IMR-90 (cell line): ENCODE data around the gene CCDC87. TPM values are rescaled to one million over a fixed set of nuclear protein-coding genes. Genes with fewer than 3 reads are reported as not detected.
A peak's percentile ranks its signal among the peaks of the same experiment; 100 is the strongest.

Experiments
- ATAC-seq: fragments of 200-7000 bp; cut with Tn5 transposase; 2 replicates; pipeline ENCODE4 v1.9.1; 2020; ENCODE audit warnings: low read depth, mild to moderate bottlenecking, moderate library complexity
- BruUV-seq: library from RNA; stranded (reverse); fragments of 400-500 nt; replicated peaks from 2 replicates; lab custom pipeline; 2021; lab: Mats Ljungman, UMichigan
- CTCF ChIA-PET: fragments of 300-600 bp; formaldehyde crosslinking; extraction: SDS; loops from one replicate; lab custom pipeline; 2021; ENCODE audit warnings: antibody characterized with exemption; lab: Yijun Ruan, JAX
- POLR2A ChIA-PET: fragments of 300-600 bp; sonication (Branson Sonifier 250); formaldehyde crosslinking; loops from one replicate; lab custom pipeline; 2022; ENCODE audit warnings: antibody characterized with exemption; ENCODE audit not compliant: unreplicated experiment; lab: Charles Lee
- DNase-seq: peaks from one replicate; pipeline ENCODE4 v3.0.0; 2013
- H2AFZ ChIP-seq: replicated peaks from 2 replicates; pipeline ENCODE3; 2013; ENCODE audit warnings: low read length, mild to moderate bottlenecking; ENCODE audit not compliant: poor library complexity
- H2AK5ac ChIP-seq: 2 replicates; pipeline ENCODE4 v1.6.1; 2013; ENCODE audit warnings: low read depth, low read length, inconsistent platforms
- H2AK9ac ChIP-seq: replicated peaks from 2 replicates; pipeline ENCODE3; 2013; ENCODE audit warnings: mild to moderate bottlenecking, low read depth, low read length, moderate library complexity; ENCODE audit not compliant: poor library complexity
- H2BK120ac ChIP-seq: 2 replicates; pipeline ENCODE4 v1.6.1; 2013; ENCODE audit warnings: low read depth, low read length, inconsistent platforms
- H2BK15ac ChIP-seq: 3 replicates; pipeline ENCODE4 v1.6.1; 2013; ENCODE audit warnings: low read depth, low read length, inconsistent platforms
- H2BK20ac ChIP-seq: 2 replicates; pipeline ENCODE4 v1.6.1; 2013; ENCODE audit warnings: low read depth, mild to moderate bottlenecking, inconsistent platforms, low read length, moderate library complexity
- H2BK5ac ChIP-seq: 2 replicates; pipeline ENCODE4 v1.6.1; 2013; ENCODE audit warnings: mild to moderate bottlenecking, low read depth, low read length, inconsistent platforms; ENCODE audit not compliant: poor library complexity, severe bottlenecking
- H3K14ac ChIP-seq: replicated peaks from 2 replicates; pipeline ENCODE4 v1.6.1; 2013; ENCODE audit warnings: low read depth, low read length, inconsistent platforms
- H3K18ac ChIP-seq: 2 replicates; pipeline ENCODE4 v1.6.1; 2013; ENCODE audit warnings: low read depth, low read length, control low read depth
- H3K23ac ChIP-seq: 2 replicates; pipeline ENCODE4 v1.6.1; 2013; ENCODE audit warnings: low read depth, low read length, inconsistent platforms
- H3K27ac ChIP-seq: 2 replicates; pipeline ENCODE4 v1.5.1; 2013; ENCODE audit warnings: mild to moderate bottlenecking, control low read depth, low read length; ENCODE audit not compliant: insufficient read depth
- H3K27me3 ChIP-seq: 2 replicates; pipeline ENCODE4 v1.6.1; 2013; ENCODE audit warnings: low read length; ENCODE audit not compliant: control insufficient read depth, insufficient read depth
- H3K36me3 ChIP-seq: 2 replicates; pipeline ENCODE4 v1.6.1; 2013; ENCODE audit warnings: low read length, mixed read lengths; ENCODE audit not compliant: control insufficient read depth, insufficient read depth
- H3K4ac ChIP-seq: 2 replicates; pipeline ENCODE4 v1.6.1; 2013; ENCODE audit warnings: low read depth, low read length, inconsistent platforms
- H3K4me1 ChIP-seq: 2 replicates; pipeline ENCODE4 v1.6.1; 2013; ENCODE audit warnings: low read length, mixed read lengths; ENCODE audit not compliant: control insufficient read depth, insufficient read depth
- H3K4me2 ChIP-seq: 2 replicates; pipeline ENCODE4 v1.6.1; 2013; ENCODE audit warnings: low read depth, mild to moderate bottlenecking, control low read depth, low read length, moderate library complexity
- H3K4me3 ChIP-seq: 2 replicates; pipeline ENCODE4 v1.5.1; 2013; ENCODE audit warnings: low read depth, mild to moderate bottlenecking, control low read depth, low read length, moderate library complexity; ENCODE audit not compliant: insufficient read depth
- H3K56ac ChIP-seq: 2 replicates; pipeline ENCODE4 v1.6.1; 2013; ENCODE audit warnings: low read length, inconsistent platforms; ENCODE audit not compliant: insufficient read depth; ENCODE audit errors: extremely low read depth
- H3K79me1 ChIP-seq, 2 experiments: 2 replicates each; pipeline ENCODE4 v1.6.1; 2013; ENCODE audit warnings: low read length in 2 of 2, inconsistent platforms in 1 of 2, low read depth in 1 of 2
- H3K9ac ChIP-seq: 2 replicates; pipeline ENCODE4 v1.6.1; 2013; ENCODE audit warnings: low read depth, low read length, control low read depth
- H3K9me1 ChIP-seq: 2 replicates; pipeline ENCODE4 v1.6.1; 2013; ENCODE audit warnings: low read length, inconsistent platforms; ENCODE audit not compliant: insufficient read depth
- H3K9me3 ChIP-seq: 2 replicates; pipeline ENCODE4 v1.6.1; 2013; ENCODE audit warnings: low read length; ENCODE audit not compliant: control insufficient read depth, insufficient read depth
- H4K20me1 ChIP-seq: 2 replicates; pipeline ENCODE4 v1.6.1; 2013; ENCODE audit warnings: low read length, inconsistent platforms; ENCODE audit not compliant: insufficient read depth
- H4K5ac ChIP-seq: 2 replicates; pipeline ENCODE4 v1.6.1; 2013; ENCODE audit warnings: mild to moderate bottlenecking, low read depth, low read length, control low read depth
- H4K8ac ChIP-seq, 2 experiments: 2 replicates each; pipeline ENCODE4 v1.6.1; 2013; ENCODE audit warnings: low read depth in 2 of 2, low read length in 2 of 2, control low read depth in 1 of 2, inconsistent platforms in 1 of 2
- H4K91ac ChIP-seq: 2 replicates; pipeline ENCODE4 v1.6.1; 2013; ENCODE audit warnings: low read depth, low read length, inconsistent platforms; ENCODE audit not compliant: insufficient read depth
- CEBPB ChIP-seq: IDR thresholded peaks from 2 replicates; pipeline ENCODE4 v1.6.1; 2012; ENCODE audit warnings: low read depth, low read length, improper control_type of control experiment
- NFE2L2 ChIP-seq: fragments of 150-350 bp; IDR thresholded peaks from 2 replicates; pipeline ENCODE4 v1.6.1; 2016; ENCODE audit warnings: low read depth, mild to moderate bottlenecking, low read length
- RAD21 ChIP-seq: IDR thresholded peaks from 2 replicates; pipeline ENCODE4 v1.6.1; 2012; ENCODE audit warnings: low read length, improper control_type of control experiment
- RFX5 ChIP-seq: IDR thresholded peaks from 2 replicates; pipeline ENCODE4 v1.8.0; 2012; ENCODE audit warnings: low read depth, mild to moderate bottlenecking, low read length, moderate library complexity
- SMC3 ChIP-seq: fragments of 150-350 bp; IDR thresholded peaks from 2 replicates; pipeline ENCODE4 v1.6.1; 2016; ENCODE audit warnings: low read depth, mild to moderate bottlenecking, antibody characterized with exemption, low read length, moderate library complexity
- WGBS, 2 experiments: methylation state at CpG; one replicate each; pipeline versions ENCODE4 v1.1.5 to v1.1.7; 2013; ENCODE audit warnings: missing lambda C conversion rate in 2 of 2; ENCODE audit not compliant: insufficient read length in 1 of 2; ENCODE audit errors: extremely low coverage in 2 of 2; 5-methylcytosine and 5-hydroxymethylcytosine counted together
- dilution Hi-C: fragments of 300-500 bp; cut with HindIII; formaldehyde crosslinking; loops from one replicate; pipeline ENCODE4 v1.14.3; 2018; ENCODE audit warnings: low sequenced_read_pairs; ENCODE audit not compliant: unreplicated experiment
- in situ Hi-C: fragments of 300-500 bp; cut with MboI; formaldehyde crosslinking; loops from 3 replicates; pipeline ENCODE4 v1.14.3; 2019; ENCODE audit warnings: low sequenced_read_pairs, inconsistent platforms, mixed read lengths
- intact Hi-C: fragments of 100-400 bp; cut with micrococcal nuclease; formaldehyde crosslinking; loops from 2 replicates; pipeline ENCODE4 v1.10.0; 2022
- polyA plus RNA-seq, 3 experiments: library from polyadenylated mRNA; depleted of rRNA; stranded (reverse); fragments of >200 nt; gene quantifications; 2 replicates each; pipeline ENCODE4 v1.2.3, GENCODE V29; 2012; ENCODE audit warnings: low replicate concordance in 1 of 3
- total RNA-seq: library from RNA; depleted of rRNA; stranded (reverse); fragments of >200 nt; gene quantifications from 2 replicates; pipeline ENCODE4 v1.2.3, GENCODE V29; 2012
- TF ChIP-seq, protein P1 (sequence below): conservative IDR thresholded peaks from 2 replicates; pipeline ENCODE4 v1.5.1; 2012; ENCODE audit warnings: mild to moderate bottlenecking, low read depth, low read length, improper control_type of control experiment

Gene CCDC87
- total and polyA plus RNA-seq, 2 of the 4 experiments (the other 2 are of a cell fraction), result 0.18 to 0.19 TPM

DNA sequence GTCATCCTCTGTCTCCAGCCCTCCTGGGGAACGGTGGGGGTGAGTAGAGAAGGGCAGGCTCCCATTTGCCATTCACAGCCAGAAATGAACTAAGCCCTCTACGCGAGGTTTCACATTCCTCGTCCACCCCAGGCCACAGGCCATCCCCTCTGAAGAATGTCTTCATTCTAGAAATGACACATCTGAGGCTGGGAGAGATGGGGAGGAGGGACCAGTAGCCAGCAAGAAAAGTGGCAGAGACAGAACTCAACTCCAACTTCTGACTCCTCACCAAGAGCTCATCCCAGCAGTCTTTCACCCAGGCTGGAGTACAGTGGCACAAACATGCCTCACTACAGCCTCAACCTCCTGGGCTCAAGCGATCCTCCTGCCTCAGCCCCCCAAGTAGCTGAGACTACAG lies 27.9 kb downstream of the CCDC87 start:
- H3K79me1 ChIP-seq, result no peaks in the 10 kb centered on the region
- intact Hi-C loops (no loop called here), dilution Hi-C loops (no loop called here), in situ Hi-C loops (no loop called here)
- peaks cover 4% of the 10 kb centered on the region; the same call in 1 of the 2 replicates for H3K27me3 ChIP-seq
- H2AFZ ChIP-seq, result no peak overlapping the region
- H3K4me3 ChIP-seq, result no peak overlapping the region
- H4K91ac ChIP-seq, result no peak overlapping the region
- H2BK5ac ChIP-seq, result no peak overlapping the region
- H4K5ac ChIP-seq, result no peak overlapping the region
- no peak overlapping the region for H2BK20ac ChIP-seq
- no peak for ATAC-seq
- H3K23ac ChIP-seq, result no peak overlapping the region
- H3K9me3 ChIP-seq, result no peaks in the 10 kb centered on the region
- H2AK5ac ChIP-seq, result no peak overlapping the region
- no peak overlapping the region for H3K18ac ChIP-seq
- no peak overlapping the region for H2BK120ac ChIP-seq
- H3K4me2 ChIP-seq, result no peak overlapping the region
- 80% methylated on average over 1 of the region's 5 CpGs; no CpG with 5 or more reads in 1 of the 2 experiments for WGBS, 2 experiments
- ChIA-PET CTCF (no interaction called here), POLR2A (no interaction called here)
- H3K4me1 ChIP-seq, result peaks cover 3% of the 10 kb centered on the region; the same call in 1 of the 2 replicates
- no peak for TF ChIP-seq RFX5
- TF ChIP-seq RAD21, result no peak
- TF ChIP-seq NFE2L2, result no peak
- no peak for TF ChIP-seq CEBPB
- TF ChIP-seq, protein P1, sequence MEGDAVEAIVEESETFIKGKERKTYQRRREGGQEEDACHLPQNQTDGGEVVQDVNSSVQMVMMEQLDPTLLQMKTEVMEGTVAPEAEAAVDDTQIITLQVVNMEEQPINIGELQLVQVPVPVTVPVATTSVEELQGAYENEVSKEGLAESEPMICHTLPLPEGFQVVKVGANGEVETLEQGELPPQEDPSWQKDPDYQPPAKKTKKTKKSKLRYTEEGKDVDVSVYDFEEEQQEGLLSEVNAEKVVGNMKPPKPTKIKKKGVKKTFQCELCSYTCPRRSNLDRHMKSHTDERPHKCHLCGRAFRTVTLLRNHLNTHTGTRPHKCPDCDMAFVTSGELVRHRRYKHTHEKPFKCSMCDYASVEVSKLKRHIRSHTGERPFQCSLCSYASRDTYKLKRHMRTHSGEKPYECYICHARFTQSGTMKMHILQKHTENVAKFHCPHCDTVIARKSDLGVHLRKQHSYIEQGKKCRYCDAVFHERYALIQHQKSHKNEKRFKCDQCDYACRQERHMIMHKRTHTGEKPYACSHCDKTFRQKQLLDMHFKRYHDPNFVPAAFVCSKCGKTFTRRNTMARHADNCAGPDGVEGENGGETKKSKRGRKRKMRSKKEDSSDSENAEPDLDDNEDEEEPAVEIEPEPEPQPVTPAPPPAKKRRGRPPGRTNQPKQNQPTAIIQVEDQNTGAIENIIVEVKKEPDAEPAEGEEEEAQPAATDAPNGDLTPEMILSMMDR, result no peak
- no peak for TF ChIP-seq SMC3
- no peaks in the 10 kb centered on the region for H4K20me1 ChIP-seq
- peaks cover 4% of the 10 kb centered on the region; the same call in 1 of the 2 replicates for H3K9me1 ChIP-seq
- H2AK9ac ChIP-seq, result peak overlapping the region; percentile 72
- no peak overlapping the region for H3K56ac ChIP-seq
- no TSS peak for BruUV-seq
- no peak for DNase-seq
- H2BK15ac ChIP-seq, result no peak overlapping the region
- H3K14ac ChIP-seq, result no peak overlapping the region
- H3K36me3 ChIP-seq, result peaks cover 3% of the 10 kb centered on the region; the same call in 1 of the 2 replicates
- H3K27ac ChIP-seq, result no peak overlapping the region
- no peak overlapping the region for H3K9ac ChIP-seq
- no peak overlapping the region for H3K4ac ChIP-seq
- no peak overlapping the region for H4K8ac ChIP-seq
